ENCODE data around the gene ZBTB21. TPM values are rescaled to one million over a fixed set of nuclear protein-coding genes. Genes with fewer than 3 reads are reported as not detected.

The ZBTB21 gene
- total RNA-seq, 1 experiment from 2014 or later: 18.1 TPM

GRCh38 chr21:42028766-42029425, 18.7 kb upstream of the ZBTB21 start:
- H3K23me2 ChIP-seq (ENCODE audit: insufficient read length, low read depth, low read length, poor library complexity, severe bottlenecking): peaks cover 6% of the 10 kb centered on the region
- H2BK5ac ChIP-seq (ENCODE audit: insufficient read length, low read length): no peak overlapping the region
- no peaks in the 10 kb centered on the region for H3K27me3 ChIP-seq (ENCODE audit: insufficient read depth, low read length)
- Mint-ChIP-seq H3K36me3 (ENCODE audit: insufficient read depth in 1 of 3, low read depth in 3 of 3) (no peaks in the 10 kb centered on the region), H3K4me3 (no peak overlapping the region), H3K9me3 (no peaks in the 10 kb centered on the region), H3K4me1 (peaks cover 13 to 17% of the 10 kb centered on the region in 2 experiments), H3K27me3 (ENCODE audit: low read depth) (peaks cover 10% of the 10 kb centered on the region), H3K27ac (no peak overlapping the region)
- no peaks in the 10 kb centered on the region for H3K79me2 ChIP-seq (ENCODE audit: insufficient read depth, low read length)
- no peak overlapping the region for H3K14ac ChIP-seq (ENCODE audit: insufficient read depth, low read length)
- no peak overlapping the region for H3K56ac ChIP-seq (ENCODE audit: insufficient read length, low read depth, low read length)
- no peak overlapping the region for H4K91ac ChIP-seq (ENCODE audit: insufficient read length, low read depth, low read length)
- H3K23ac ChIP-seq (ENCODE audit: insufficient read length, low read depth, low read length): no peak overlapping the region
- H2BK120ac ChIP-seq (ENCODE audit: low read depth, low read length, poor library complexity, severe bottlenecking): no peak overlapping the region
- H3K27ac ChIP-seq (ENCODE audit: insufficient read length, low read depth, low read length): no peak overlapping the region
- no peak overlapping the region for H4K8ac ChIP-seq (replicated peaks; ENCODE audit: insufficient read length, low read depth, low read length)
- no peaks in the 10 kb centered on the region for H3K79me1 ChIP-seq (ENCODE audit: insufficient read depth, low read depth, low read length, poor library complexity, severe bottlenecking)
- H2BK20ac ChIP-seq (ENCODE audit: low read depth, low read length, poor library complexity, severe bottlenecking): no peak overlapping the region
- H3K9ac ChIP-seq (ENCODE audit: extremely low read depth, insufficient read length, low read length): no peak overlapping the region
- no peak overlapping the region for H3T11ph ChIP-seq (ENCODE audit: low read length)
- H2AFZ ChIP-seq (ENCODE audit: low read length): no peak overlapping the region
- H3K18ac ChIP-seq (ENCODE audit: insufficient read length, low read depth, low read length): no peak overlapping the region
- H3K4me1 ChIP-seq (ENCODE audit: insufficient read depth, low read length): no peaks in the 10 kb centered on the region
- no CpG with 5 or more reads among the region's 9 CpGs for WGBS (ENCODE audit: extremely low coverage, insufficient read length, low lambda C conversion rate)
- no peak overlapping the region for H2AK5ac ChIP-seq (ENCODE audit: insufficient read length, low read length)
- no peak overlapping the region for H4K5ac ChIP-seq (ENCODE audit: insufficient read length, low read depth, low read length)
- H3K4ac ChIP-seq (ENCODE audit: low read depth, low read length): no peak overlapping the region
- no peaks in the 10 kb centered on the region for H4K20me1 ChIP-seq (ENCODE audit: control insufficient read depth, insufficient read depth, insufficient read length)
- no peak overlapping the region for H2BK12ac ChIP-seq (ENCODE audit: insufficient read length, low read depth, low read length)
- no peaks in the 10 kb centered on the region for H3K9me3 ChIP-seq (ENCODE audit: control insufficient read depth, low read depth, low read length)
- H3K4me2 ChIP-seq (ENCODE audit: insufficient read depth, insufficient read length, low read length): no peak overlapping the region
- no peak for TF ChIP-seq CTCF (conservative IDR thresholded peaks at IDR 0.05)
- DNase-seq: no peak
- H2BK15ac ChIP-seq (ENCODE audit: low read depth, low read length): no peak overlapping the region
